ENCODE results near the gene GAB4.
"Not testable (repeated sequence)": the region's sequence is repeated elsewhere in the genome, so short reads cannot be mapped to it uniquely, and the experiment has no call there.

GAB4 gene

GRCh38 chr22:16956290-16956689 lies 51.7 kb downstream of the GAB4 start:
- DNase-seq, result no peak

- peak; percentile 42 for DNase-seq
Measured at GRCh38 chr22:16955678-16956210, 52.3 kb downstream of the GAB4 start.

GRCh38 chr22:16955081-16955480 lies 52.9 kb downstream of the GAB4 start:
- DNase-seq, result no peak

- DNase-seq, result no peak
Measured at GRCh38 chr22:16954060-16954403, 54.0 kb downstream of the GAB4 start.

GRCh38 chr22:16953206-16954059 lies 54.6 kb downstream of the GAB4 start:
- no peak for DNase-seq

- no peak for DNase-seq
Measured at GRCh38 chr22:16949561-16949960, 58.5 kb downstream of the GAB4 start.

- no peak for DNase-seq
Measured at GRCh38 chr22:16937811-16938210, 70.2 kb downstream of the GAB4 start.

- DNase-seq, result not testable (repeated sequence)
Measured at GRCh38 chr22:16937209-16937608, 70.8 kb downstream of the GAB4 start.

- no peak for DNase-seq
Measured at GRCh38 chr22:16936625-16937024, 71.4 kb downstream of the GAB4 start.

- no peak for DNase-seq
Measured at GRCh38 chr22:16935209-16935608, 72.8 kb downstream of the GAB4 start.

GRCh38 chr22:16933291-16934282 lies 74.4 kb downstream of the GAB4 start:
- DNase-seq, result no peak

GRCh38 chr22:16932577-16932976 lies 75.4 kb downstream of the GAB4 start:
- no peak for DNase-seq

GRCh38 chr22:16925407-16925966 lies 82.5 kb downstream of the GAB4 start:
- DNase-seq, result no peak

GRCh38 chr22:16922706-16923105 lies 85.3 kb downstream of the GAB4 start:
- no peak for DNase-seq

GRCh38 chr22:16922076-16922475 lies 85.9 kb downstream of the GAB4 start:
- DNase-seq, result no peak

GRCh38 chr22:16917144-16918003 lies 90.6 kb downstream of the GAB4 start:
- peak; percentile 16 for DNase-seq

GRCh38 chr22:16915701-16916100 lies 92.3 kb downstream of the GAB4 start:
- no peak for DNase-seq

- not testable (repeated sequence) for DNase-seq
Measured at GRCh38 chr22:16914911-16915310, 93.1 kb downstream of the GAB4 start.

- DNase-seq, result no peak
Measured at GRCh38 chr22:16914006-16914405, 94.0 kb downstream of the GAB4 start.

GRCh38 chr22:16912281-16912680 lies 95.7 kb downstream of the GAB4 start:
- no peak for DNase-seq
